Spinal cord (tissue), 10 donors: ENCODE measurements around the gene EXOC3. TPM values are rescaled to one million over a fixed set of nuclear protein-coding genes. Genes with fewer than 3 reads are reported as not detected.
"Not testable (repeated sequence)": the region's sequence is repeated elsewhere in the genome, so short reads cannot be mapped to it uniquely, and the experiment has no call there.

Experiments used
- DNase-seq, 6 donors: peaks; one replicate each; pipeline versions ENCODE4 v3.0.0 to v3.0.0-alpha.2; 2013 to 2015; ENCODE audit warnings: low spot score in 6 of 6, low read depth in 4 of 6
- H3K27ac ChIP-seq: one replicate; pipeline ENCODE4 v1.5.1; 2013; ENCODE audit warnings: low read depth, low read length, control low read depth
- H3K27me3 ChIP-seq: one replicate; pipeline ENCODE4 v1.6.1; 2013; ENCODE audit warnings: low read length; ENCODE audit not compliant: control insufficient read depth, insufficient read depth
- H3K36me3 ChIP-seq: one replicate; pipeline ENCODE4 v1.6.1; 2013; ENCODE audit warnings: low read length; ENCODE audit not compliant: control insufficient read depth, insufficient read depth
- H3K4me1 ChIP-seq: one replicate; pipeline ENCODE4 v1.6.1; 2013; ENCODE audit warnings: low read length; ENCODE audit not compliant: control insufficient read depth, insufficient read depth
- H3K4me3 ChIP-seq: one replicate; pipeline ENCODE4 v1.5.1; 2013; ENCODE audit warnings: low read depth, low read length, control low read depth
- H3K9me3 ChIP-seq: one replicate; pipeline ENCODE4 v1.6.1; 2013; ENCODE audit warnings: low read length; ENCODE audit not compliant: control insufficient read depth, insufficient read depth
- WGBS: methylation state at CpG from one replicate; pipeline ENCODE4 v1.1.5; 2013; ENCODE audit warnings: missing lambda C conversion rate; ENCODE audit not compliant: insufficient coverage; 5-methylcytosine and 5-hydroxymethylcytosine counted together
- polyA plus RNA-seq, 2 donors: library from polyadenylated mRNA; unstranded; fragments of 120-200 nt; gene quantifications; one replicate each; pipeline ENCODE4 v1.2.1, GENCODE V29; 2013; ENCODE audit not compliant: insufficient read length in 2 of 2
- total RNA-seq, 2 donors: library from RNA; depleted of rRNA in 1 of 2; stranded (reverse); fragments of 120-200 nt in 1 of 2; fragments of >200 nt in 1 of 2; gene quantifications; one replicate each; pipeline versions ENCODE4 v1.2.3 to v1.2.4, GENCODE V29; 2013 to 2014
- donor health status: healthy.

EXOC3 gene
- total and polyA plus RNA-seq, 4 donors: 29.7 to 68.6 (median 53.0) TPM

DNA sequence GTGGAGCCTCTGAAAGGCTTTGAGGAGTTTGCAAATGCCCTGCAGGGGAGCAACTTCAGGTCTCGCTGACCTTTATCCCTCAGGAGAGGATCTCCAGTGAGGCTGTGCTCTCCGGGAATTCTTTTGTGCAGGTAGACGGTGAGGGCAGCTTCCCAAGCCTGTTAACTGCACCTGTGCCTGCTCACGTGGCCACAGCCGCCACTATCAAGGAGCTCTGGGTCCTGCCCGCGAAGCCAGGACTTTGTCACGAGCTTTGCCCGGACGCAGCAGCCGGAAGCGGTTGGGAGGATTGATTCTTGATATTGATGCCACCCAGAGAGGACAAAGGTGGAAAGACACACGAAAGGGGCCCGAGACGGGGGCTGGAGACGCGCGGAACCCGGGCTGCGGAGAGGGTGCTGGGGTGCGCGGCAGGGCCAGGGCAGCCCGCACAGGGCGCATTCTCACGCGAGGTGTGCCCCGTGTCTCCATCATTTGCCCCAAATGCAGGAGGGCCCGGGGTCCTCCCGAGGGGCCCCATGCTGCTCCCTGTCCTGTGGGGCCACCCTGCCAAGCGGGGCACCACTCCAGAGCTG, 63.1 kb downstream of the EXOC3 start:
- no peak overlapping the region for H3K27ac ChIP-seq
- 74% methylated on average over 30 of the region's 30 CpGs for WGBS
- H3K4me3 ChIP-seq: no peak overlapping the region
- no peaks in the 10 kb centered on the region for H3K36me3 ChIP-seq
- H3K27me3 ChIP-seq: peaks cover 5% of the 10 kb centered on the region
- H3K9me3 ChIP-seq: no peaks in the 10 kb centered on the region
- no peak for DNase-seq
- peaks cover 26% of the 10 kb centered on the region for H3K4me1 ChIP-seq

- not testable (repeated sequence) for H3K9me3 ChIP-seq, H3K27ac ChIP-seq, DNase-seq, H3K27me3 ChIP-seq, H3K36me3 ChIP-seq, H3K4me3 ChIP-seq
- 98% methylated on average over 41 of the region's 42 CpGs for WGBS
- peaks cover 12% of the 10 kb centered on the region for H3K4me1 ChIP-seq
Measured at GRCh38 chr5:507986-508575, 65.1 kb downstream of the EXOC3 start.

DNA sequence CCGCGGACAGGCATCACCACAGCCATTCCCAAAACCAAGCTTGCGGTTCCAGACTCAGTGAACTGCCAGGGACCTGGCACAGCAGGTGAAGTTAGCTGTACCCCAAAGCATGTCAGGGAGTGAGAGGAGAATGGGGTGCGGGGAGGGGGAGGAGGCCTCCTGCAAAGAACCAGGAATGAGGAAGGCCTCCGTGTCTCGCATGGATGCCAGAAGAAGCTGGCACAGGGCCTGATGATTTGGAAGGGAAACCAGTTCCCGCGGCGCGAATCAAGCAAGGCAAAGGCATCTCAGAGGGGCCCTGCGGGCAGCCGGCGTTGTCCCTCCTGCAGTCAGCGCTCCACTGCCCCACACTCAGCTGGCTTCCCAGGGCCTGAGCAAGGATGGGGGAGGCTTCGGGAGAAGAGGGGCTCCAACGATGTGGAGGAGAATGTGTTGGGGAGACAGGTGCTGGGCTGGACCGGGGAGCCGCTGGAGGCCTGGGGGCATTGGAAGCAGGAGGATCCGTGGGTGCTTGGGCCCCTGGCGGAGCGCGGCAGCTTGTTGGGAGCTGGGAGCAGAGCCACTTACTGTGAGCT, 66.7 kb downstream of the EXOC3 start:
- WGBS: 59% methylated on average over 20 of the region's 22 CpGs
- Histone ChIP-seq H3K4me1 (peaks cover 21% of the 10 kb centered on the region), H3K4me3 (no peak overlapping the region), H3K27ac (no peak overlapping the region), H3K36me3 (no peaks in the 10 kb centered on the region), H3K27me3 (peaks cover 10% of the 10 kb centered on the region), H3K9me3 (no peaks in the 10 kb centered on the region)
- peak in 1 of 6 donors; percentile 37 for DNase-seq

GRCh38 chr5:510521-510920, 67.5 kb downstream of the EXOC3 start:
- 83% methylated on average over 9 of the region's 9 CpGs for WGBS
- Histone ChIP-seq H3K27me3 (peaks cover 14% of the 10 kb centered on the region), H3K4me3 (no peak overlapping the region), H3K9me3 (no peaks in the 10 kb centered on the region), H3K4me1 (peaks cover 25% of the 10 kb centered on the region), H3K36me3 (no peaks in the 10 kb centered on the region), H3K27ac (no peak overlapping the region)
- DNase-seq: no peak

DNA sequence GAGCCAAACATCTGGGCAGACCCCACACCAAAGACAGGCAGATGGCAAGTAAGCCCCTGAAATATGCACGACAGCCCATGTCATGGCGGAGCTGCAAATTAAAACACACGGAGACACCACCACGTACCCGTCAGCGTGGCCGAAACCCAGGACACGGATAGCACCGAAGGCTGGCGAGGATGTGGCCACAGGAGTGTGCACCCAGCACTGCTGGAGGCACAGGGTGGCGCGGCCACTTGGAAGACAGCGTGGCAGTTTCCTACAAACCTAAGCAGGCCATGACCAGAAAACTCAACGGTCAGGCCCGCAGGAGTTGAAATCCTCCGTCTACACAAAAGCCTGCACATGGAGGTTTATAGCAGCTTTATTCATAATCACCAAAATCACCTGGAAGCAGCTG, 68.5 kb downstream of the EXOC3 start:
- Histone ChIP-seq H3K4me3 (no peak overlapping the region), H3K4me1 (peaks cover 21% of the 10 kb centered on the region), H3K27me3 (peaks cover 13% of the 10 kb centered on the region), H3K9me3 (no peaks in the 10 kb centered on the region), H3K27ac (no peak overlapping the region), H3K36me3 (no peaks in the 10 kb centered on the region)
- DNase-seq: no peak
- WGBS: 93% methylated on average over 13 of the region's 16 CpGs

- Histone ChIP-seq H3K27me3 (peaks cover 13% of the 10 kb centered on the region), H3K4me1 (peaks cover 21% of the 10 kb centered on the region), H3K9me3 (peaks cover 2% of the 10 kb centered on the region), H3K4me3 (no peak overlapping the region), H3K27ac (no peak overlapping the region), H3K36me3 (no peaks in the 10 kb centered on the region)
- DNase-seq: no peak
- WGBS: 66% methylated on average over 27 of the region's 31 CpGs
Measured at GRCh38 chr5:513216-514100, 70.5 kb downstream of the EXOC3 start.

GRCh38 chr5:514101-514485, 71.1 kb downstream of the EXOC3 start:
- Histone ChIP-seq H3K4me3 (no peak overlapping the region), H3K27me3 (peaks cover 16% of the 10 kb centered on the region), H3K9me3 (peaks cover 2% of the 10 kb centered on the region), H3K36me3 (no peaks in the 10 kb centered on the region), H3K4me1 (peaks cover 21% of the 10 kb centered on the region), H3K27ac (no peak overlapping the region)
- WGBS: 78% methylated on average over 12 of the region's 12 CpGs
- DNase-seq: no peak

DNA sequence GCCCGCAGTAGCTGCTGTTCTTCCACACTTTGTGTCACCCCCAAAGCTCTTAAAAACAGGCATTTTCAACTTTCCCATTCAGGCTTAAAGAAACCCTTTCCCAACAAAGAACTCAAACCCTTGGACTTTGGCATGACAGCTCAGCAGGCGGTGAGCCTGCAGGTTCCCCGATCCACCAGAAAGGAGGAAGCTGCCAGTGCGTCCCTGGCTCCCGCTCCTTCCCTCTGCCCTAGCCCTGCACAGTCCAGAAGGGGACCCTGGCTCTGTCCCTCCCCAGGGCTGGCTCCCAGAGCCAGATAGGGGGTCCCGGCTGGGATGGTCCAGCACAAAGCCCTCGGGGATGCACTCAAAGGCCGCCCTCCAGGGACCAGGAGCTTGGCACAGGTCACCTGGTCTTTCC, 71.7 kb downstream of the EXOC3 start:
- peaks cover 18% of the 10 kb centered on the region for H3K27me3 ChIP-seq
- H3K9me3 ChIP-seq: peaks cover 2% of the 10 kb centered on the region
- H3K36me3 ChIP-seq: no peaks in the 10 kb centered on the region
- WGBS: 68% methylated on average over 8 of the region's 8 CpGs
- no peak for DNase-seq
- no peak overlapping the region for H3K4me3 ChIP-seq
- peaks cover 19% of the 10 kb centered on the region for H3K4me1 ChIP-seq
- no peak overlapping the region for H3K27ac ChIP-seq

DNA sequence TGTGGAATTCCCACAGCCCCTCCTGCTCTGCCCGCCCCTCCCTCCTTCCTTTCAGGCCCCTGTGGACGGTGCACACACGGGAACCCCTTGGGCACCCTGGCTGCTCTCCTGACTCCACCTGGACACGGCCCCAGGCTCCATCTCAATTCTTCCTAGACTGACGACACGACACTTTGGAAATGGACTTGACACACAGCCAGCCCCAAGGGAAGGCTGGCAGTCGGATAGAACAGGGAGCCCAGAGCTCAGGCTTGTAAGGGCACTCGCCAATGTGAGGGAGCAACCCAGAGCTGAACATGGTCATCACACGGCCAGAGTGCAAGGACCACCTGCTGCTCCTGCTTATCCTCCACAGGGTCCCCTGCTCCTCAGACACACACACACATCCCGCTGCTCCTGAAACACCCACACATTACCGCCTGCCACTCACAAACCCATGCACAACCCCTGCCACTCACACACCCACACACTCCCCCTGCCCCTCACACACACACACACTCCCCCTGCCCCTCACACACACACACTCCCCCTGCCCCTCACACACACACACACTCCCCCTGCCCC, 72.4 kb downstream of the EXOC3 start:
- 32% methylated on average over 11 of the region's 11 CpGs for WGBS
- H3K36me3 ChIP-seq: no peaks in the 10 kb centered on the region
- no peak overlapping the region for H3K27ac ChIP-seq
- peaks cover 16% of the 10 kb centered on the region for H3K4me1 ChIP-seq
- H3K27me3 ChIP-seq: peaks cover 19% of the 10 kb centered on the region
- no peak overlapping the region for H3K4me3 ChIP-seq
- H3K9me3 ChIP-seq: peaks cover 2% of the 10 kb centered on the region
- no peak for DNase-seq
